GM21619 (cell line): ENCODE data around the gene ATP6V0E2.
"Not testable (repeated sequence)": the region's sequence is repeated elsewhere in the genome, so short reads cannot be mapped to it uniquely, and the experiment has no call there.

Source experiments
- ATAC-seq: cut with Tn5 transposase; IDR thresholded peaks from one replicate; pipeline ENCODE4 v1.9.1; 2021; ENCODE audit not compliant: unreplicated experiment

ATP6V0E2 gene

GRCh38 chr7:149926414-149926813 lies 52.6 kb downstream of the ATP6V0E2 start:
- not testable (repeated sequence) for ATAC-seq
